Mononuclear cell (primary cell): ENCODE measurements around the gene ADGRA1. TPM values are rescaled to one million over a fixed set of nuclear protein-coding genes. Genes with fewer than 3 reads are reported as not detected.

Experiments used
- H3K27me3 ChIP-seq: 2 replicates; pipeline ENCODE4 v1.6.0; 2011; ENCODE audit warnings: low read length, control low read depth; ENCODE audit not compliant: insufficient read depth
- H3K4me1 ChIP-seq: 2 replicates; pipeline ENCODE4 v1.5.1; 2011; ENCODE audit warnings: mild to moderate bottlenecking, low read length, control low read depth; ENCODE audit not compliant: insufficient read depth
- H3K4me3 ChIP-seq: 2 replicates; pipeline ENCODE4 v1.5.1; 2011; ENCODE audit warnings: mild to moderate bottlenecking, low read length, moderate library complexity
- H3K9me3 ChIP-seq: 2 replicates; pipeline ENCODE4 v1.5.1; 2011; ENCODE audit warnings: low read depth, mild to moderate bottlenecking, control low read depth, low read length
- total RNA-seq: library from RNA; depleted of rRNA; stranded (reverse); fragments of >200 nt; gene quantifications from one replicate; pipeline ENCODE4 v1.2.3, GENCODE V29; 2012

Gene ADGRA1
- total RNA-seq, 1 donor: not detected

DNA sequence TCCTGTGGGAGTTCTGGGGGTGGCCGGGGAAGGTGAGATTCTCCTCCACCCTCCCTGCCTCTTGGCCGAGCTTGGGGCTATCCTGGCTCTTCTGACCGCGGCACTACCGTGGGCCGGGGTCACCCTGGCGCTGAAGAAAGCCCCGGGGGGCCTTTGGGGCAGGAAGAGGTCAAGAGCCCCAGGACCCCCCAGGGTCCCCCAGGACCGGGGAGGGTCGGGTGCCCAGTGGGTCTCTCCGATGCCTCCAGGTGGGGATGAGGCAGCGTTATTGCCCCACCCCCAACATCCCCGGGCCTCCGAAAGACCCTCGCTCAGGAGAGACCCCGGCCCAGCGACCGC is 71.9 kb downstream of the ADGRA1 start:
- Histone ChIP-seq H3K27me3 (peaks cover 23% of the 10 kb centered on the region), H3K9me3 (no peaks in the 10 kb centered on the region), H3K4me3 (no peak overlapping the region), H3K4me1 (peaks cover 6% of the 10 kb centered on the region)

DNA sequence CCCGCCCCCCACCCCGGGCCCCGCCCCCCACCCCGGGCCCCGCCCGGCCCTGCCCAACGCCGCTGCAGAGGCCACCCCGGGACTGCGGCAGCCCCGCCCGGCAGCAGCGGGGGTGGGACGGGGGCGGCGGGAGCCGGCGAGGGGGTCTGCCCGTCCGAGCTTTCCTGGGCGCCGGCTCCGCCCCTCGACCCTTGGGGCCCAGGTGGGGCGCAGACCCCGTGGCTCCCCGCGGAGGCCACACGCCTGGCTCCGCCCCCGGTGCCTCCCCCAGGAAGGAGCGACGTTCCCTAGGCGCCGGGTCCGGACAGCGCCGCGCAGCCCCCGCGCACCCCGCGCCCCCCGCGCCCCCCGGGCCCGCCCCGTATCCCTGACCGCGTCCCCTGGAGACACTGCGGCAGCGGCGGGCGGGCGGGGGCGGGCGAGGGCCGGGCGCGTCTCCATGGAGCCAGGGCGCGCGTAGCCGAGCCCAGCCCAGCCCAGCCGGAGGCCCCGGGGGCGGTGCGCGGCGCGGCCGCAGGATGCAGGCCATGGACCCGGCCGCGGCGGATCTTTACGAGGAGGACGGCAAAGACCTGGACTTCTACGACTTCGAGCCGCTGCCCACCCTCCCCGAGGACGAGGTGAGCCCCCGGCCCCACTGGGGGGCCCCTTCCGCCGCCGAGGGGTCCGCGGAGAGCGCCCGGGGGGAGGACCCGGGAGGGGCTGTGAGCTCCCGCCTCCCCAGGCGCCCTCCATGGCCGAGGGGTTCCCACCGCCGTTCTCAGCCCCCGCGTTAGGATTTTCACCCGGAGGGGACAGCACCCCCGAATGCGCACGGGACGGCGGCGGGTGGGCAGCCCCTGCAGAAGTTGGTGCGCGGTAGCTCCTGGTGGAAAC is 72.5 kb downstream of the ADGRA1 start, which contains the start of gene KNDC1:
KNDC1 (plus strand) TSS at position 270 of the 876 bp plus-strand sequence; CDS start at position 519, 249 bp downstream.
- H3K4me3 ChIP-seq: peak within 1 kb of the TSS; percentile 13
- H3K9me3 ChIP-seq: no peaks in the 10 kb centered on the region
- peaks cover 23% of the 10 kb centered on the region for H3K27me3 ChIP-seq
- peaks cover 6% of the 10 kb centered on the region for H3K4me1 ChIP-seq

DNA sequence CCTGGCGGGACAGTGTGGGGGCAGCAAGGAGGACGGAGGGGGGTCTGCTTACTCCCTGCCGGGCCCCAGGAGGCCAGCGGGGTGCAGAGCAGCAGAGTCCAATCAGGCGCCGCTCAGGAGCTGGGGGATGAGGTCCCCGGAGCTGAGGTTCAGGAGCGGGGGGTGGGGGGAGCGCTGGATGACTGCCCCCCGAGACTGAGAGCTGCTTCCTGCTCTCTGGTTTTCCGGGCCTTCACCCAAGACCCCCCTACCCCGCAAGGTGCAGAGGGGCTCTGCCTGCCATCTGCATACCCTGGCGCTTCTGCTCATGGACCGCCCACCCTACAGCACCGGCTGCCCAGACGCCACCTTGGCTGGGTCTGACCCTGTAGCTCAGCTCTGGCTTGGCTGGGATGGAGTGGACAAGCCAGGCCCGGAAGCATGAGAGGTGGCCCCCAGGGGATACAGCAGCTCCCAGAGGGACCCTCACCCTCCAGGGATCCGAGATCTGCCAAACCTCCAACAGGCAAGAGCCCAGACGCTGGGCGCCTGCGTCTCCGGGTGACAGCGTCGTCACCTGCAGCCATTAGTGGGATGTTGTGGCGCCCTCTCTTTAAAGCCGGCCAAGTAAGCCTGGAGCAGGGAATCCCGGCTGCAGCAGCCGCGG is 73.2 kb downstream of the ADGRA1 start:
- H3K9me3 ChIP-seq: no peaks in the 10 kb centered on the region
- H3K27me3 ChIP-seq: peaks cover 23% of the 10 kb centered on the region
- peak overlapping the region; percentile 13 for H3K4me3 ChIP-seq
- peaks cover 6% of the 10 kb centered on the region for H3K4me1 ChIP-seq

DNA sequence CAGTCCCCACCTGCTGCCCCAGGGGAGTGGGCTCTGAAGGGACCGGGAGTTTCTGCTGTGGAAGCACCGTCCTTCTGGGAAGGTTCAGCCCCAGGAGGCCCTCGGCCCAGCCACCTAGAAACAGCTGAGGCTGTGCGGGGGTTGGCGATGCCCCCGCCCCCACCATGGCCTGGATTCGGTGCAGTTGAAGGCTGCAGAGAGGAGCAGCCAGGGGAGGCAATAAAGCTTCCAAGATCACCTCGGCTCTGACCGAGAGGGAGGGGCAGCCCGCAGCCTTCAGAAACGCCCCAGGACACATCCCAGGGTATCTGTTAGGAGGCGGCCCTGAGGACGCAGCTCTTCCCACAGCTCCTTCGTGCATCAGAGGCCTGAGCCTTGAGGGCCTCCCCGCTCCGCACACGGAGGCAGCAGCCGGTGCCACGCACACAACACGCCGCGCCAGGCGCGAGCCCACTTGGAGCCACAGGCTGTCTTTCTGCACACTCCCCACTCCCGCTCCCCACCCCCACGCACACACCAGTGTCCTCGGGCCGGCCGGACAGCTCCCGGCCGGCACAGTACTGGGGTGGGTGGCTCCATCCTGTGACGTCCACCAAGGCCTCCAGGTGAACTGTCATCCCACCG is 73.9 kb downstream of the ADGRA1 start:
- Histone ChIP-seq H3K27me3 (peaks cover 23% of the 10 kb centered on the region), H3K9me3 (no peaks in the 10 kb centered on the region), H3K4me3 (no peak overlapping the region), H3K4me1 (peaks cover 6% of the 10 kb centered on the region)

DNA sequence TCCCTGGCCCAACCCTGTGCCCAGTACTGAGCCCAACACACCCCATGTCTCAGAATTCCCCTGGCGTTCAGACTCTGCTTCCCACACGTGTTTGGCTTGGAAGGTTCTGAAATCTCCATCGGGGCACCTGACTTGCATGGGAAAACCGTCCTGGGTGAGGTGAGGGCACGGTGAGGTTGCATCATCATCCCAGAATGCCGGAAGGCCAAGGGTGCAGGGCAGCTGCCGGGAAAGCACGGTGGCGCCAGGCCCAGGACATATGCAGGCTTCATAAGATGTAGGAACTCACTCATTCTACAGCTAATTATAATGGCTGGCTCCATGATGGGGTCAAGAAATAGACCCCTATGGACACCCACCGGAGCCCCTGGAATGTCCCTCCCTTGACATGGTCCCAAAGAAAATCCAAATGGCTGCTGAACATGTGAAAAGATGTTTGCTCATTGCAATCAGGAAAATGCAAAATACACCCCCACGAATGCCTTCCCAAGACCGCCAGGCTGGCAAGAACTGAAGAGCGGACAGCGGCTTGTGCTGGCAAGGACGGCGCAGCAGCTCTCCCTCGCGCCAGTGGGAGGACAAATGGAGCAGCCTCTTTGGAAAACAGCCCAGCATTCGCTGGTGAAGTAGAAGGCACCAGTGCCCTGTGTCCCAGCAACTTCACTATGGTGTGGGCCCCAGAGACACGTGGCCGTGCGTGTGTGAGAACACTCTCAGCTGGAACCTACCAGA is 74.6 kb downstream of the ADGRA1 start:
- H3K27me3 ChIP-seq: peaks cover 23% of the 10 kb centered on the region

DNA sequence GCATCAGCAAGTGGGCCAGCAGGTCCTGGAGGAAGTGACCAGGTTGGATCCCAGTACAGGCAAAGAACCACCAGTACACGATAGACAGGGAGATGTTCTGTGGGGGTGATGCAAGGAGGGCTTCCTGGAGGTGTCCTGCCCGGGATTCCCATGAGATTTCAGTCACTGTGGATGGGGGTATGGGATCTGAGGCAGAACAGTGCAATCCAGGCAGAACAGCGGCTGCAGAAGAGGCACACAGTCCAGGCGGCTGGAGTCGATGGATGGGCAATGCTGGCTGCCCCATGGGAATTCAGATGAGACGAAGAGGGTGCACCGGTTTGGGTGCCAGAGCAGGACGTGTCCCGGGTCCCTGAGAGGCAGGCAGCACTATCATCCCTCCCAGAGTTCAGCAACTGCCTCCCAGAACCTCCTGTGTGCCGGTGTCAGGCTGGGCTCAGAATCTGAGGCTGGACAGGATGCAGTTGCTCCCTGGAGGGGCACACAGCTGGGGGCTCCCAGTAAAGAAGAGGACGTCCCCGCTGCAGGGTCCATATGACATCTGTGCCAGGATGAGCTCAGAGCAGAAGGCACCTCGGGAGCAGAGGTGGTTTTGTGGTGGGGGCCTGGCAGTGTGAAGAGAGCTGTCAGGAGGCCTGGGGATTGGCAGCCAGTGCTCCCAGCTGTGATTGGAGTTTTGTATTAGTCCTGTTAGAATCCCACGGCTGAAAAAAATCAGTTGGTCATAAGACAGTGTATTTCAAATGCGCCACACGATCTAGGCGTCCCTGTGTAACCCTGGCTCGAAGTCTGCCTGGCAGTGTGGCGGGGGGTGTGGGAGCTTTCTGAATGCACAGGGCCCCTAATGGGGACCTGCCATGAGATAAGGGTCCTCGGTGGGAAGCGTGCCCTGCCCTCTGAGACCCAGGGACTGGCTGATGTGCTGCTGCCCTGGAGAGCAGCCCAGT is 75.5 kb downstream of the ADGRA1 start:
- H3K4me1 ChIP-seq: peaks cover 6% of the 10 kb centered on the region
- no peak overlapping the region for H3K4me3 ChIP-seq
- no peaks in the 10 kb centered on the region for H3K9me3 ChIP-seq
- peaks cover 23% of the 10 kb centered on the region for H3K27me3 ChIP-seq

More for the DNA sequence above, 74.6 kb downstream of the ADGRA1 start:
- H3K9me3 ChIP-seq: no peaks in the 10 kb centered on the region
- H3K4me1 ChIP-seq: peaks cover 6% of the 10 kb centered on the region
- H3K4me3 ChIP-seq: no peak overlapping the region

DNA sequence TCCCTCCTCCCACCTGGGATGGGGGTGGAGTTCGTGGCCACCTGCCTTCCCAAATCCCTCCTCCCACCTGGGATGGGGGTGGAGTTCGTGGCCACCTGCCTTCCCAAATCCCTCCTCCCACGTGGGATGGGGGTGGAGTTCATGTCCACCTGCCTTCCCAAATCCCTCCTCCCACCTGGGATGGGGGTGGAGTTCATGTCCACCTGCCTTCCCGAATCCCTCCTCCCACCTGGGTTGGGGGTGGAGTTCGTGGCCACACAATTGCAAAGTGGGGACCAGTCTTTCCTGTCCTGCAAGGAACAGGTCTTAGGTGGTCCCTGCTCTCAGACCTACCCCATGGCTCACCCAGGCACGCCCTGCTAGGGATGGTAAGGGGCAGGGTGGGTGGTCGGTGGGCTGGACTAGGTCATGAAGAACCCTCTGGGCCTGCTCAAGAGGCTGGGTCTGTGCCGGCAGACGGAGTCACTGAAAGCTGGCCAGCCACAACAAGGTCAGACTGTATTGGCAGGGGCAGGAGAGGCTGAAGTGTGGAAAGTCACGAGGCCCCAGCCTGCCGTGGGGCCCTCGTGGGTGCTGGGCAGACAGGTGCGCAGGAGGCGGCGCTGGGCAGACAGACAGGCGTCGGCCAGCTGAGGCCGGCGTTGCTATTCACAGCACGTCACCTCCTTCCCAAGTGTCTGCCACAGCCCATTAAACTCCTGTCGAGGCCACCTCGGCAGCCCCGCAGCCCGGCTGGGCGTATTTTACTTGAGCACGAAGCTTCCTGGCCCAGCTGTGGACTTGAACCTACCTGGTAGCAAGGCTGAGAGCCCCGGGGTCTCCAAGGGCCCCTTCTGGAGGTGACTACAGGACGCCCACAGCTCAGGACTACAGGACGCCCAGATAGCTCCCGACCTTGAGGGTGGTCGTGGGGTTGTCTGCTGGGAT is 76.4 kb downstream of the ADGRA1 start:
- peaks cover 6% of the 10 kb centered on the region for H3K4me1 ChIP-seq
- H3K4me3 ChIP-seq: no peak overlapping the region
- peaks cover 23% of the 10 kb centered on the region for H3K27me3 ChIP-seq
- H3K9me3 ChIP-seq: no peaks in the 10 kb centered on the region

DNA sequence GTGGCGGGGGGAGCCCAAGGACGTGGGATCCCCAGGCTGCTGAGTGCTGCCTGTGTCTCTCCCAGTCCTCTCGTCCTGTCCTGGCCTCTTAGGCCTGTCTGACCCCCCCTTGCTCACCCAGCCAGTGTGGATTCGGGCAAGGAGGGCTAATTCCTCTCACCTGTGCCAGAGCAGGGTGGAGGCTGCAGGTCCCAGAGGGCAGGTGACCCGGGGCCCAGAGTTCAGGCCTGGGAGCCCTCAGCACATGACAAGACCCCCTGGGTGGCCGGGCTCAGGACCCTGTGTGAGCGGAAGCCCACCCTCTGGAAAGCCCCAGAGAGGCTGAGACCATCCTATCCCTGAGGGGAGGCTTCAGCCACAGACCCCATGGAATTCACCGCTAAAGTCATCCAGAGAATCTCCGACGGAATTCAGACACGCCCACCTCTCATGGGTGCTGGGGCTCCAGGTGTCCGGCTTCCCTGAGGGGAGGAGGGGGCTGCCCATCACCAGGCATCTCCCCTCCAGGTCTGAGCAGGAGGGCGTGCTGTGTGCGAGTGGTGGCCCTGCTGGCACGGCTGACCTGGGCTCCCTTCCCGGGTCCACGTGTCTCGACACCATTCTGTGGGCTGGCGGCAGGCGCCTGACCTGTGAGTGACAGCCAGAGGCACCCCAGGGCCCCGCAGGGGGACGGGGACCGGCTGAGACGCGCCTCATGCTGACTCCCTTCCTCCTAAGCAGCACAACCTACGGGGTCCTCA is 77.3 kb downstream of the ADGRA1 start:
- Histone ChIP-seq H3K27me3 (peaks cover 19% of the 10 kb centered on the region), H3K4me3 (no peak overlapping the region), H3K9me3 (no peaks in the 10 kb centered on the region), H3K4me1 (peaks cover 6% of the 10 kb centered on the region)

DNA sequence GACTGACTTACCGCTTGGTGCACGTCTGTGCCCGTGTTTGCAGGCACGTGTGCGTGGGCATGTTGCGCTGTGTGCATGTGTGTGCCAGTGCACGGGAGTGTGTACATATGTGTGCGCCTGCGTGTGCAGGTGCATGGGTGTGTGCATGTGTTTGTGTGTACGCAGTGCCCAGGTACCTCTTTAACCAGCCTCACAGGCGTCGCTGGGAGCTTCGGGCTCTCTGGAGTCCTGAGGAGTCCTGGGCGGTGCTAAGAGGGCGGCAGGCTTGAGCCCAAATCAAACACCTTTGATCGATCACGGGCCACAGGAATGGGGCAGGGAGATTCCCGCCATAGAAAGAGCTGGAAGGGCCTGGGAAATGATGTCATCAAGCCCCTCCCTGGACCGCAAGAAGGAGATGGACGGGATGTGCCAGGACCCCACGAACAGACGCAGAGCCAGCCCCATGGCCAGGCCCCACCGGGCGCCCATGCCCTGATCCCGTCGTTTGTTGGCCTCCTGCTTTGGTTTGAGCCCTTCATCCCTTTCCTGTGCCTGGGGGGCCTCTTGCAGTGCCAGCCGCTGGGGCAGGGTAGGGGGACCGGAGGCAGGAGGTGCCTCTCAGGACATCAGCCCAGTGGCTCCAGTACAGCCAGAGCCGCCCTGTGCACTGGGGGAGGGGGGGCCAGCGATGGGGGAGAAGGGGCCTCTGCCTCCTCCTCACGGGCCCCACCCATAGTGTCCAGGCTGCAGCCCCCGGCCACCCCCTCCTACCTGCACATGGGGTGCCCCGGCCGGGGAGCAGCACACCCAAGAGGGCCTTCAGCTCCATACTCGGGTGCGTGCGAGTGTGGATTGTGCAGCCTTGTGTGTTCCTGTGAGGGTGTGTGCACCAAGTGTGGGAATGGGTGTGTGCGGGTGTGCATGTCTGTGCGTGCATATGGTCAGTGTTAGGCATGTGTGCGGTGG is 78.1 kb downstream of the ADGRA1 start:
- Histone ChIP-seq H3K9me3 (no peaks in the 10 kb centered on the region), H3K4me1 (peaks cover 5% of the 10 kb centered on the region), H3K4me3 (no peak overlapping the region), H3K27me3 (peaks cover 15% of the 10 kb centered on the region)

DNA sequence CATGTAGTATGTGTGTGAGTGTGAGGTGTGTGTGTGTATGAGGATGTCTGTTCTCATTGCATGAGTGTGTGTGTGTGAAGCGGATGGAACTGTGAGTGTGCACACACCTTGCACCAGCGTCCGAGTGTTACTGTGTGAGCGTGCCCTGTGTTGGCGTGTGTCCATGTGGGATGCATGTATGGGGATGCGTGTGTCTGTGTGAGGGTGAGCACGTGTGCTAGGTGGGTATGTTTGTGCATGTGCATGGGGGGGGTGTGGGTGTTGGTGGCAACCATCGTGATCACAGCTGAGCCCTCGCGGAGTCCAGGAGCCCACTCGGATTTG is 78.7 kb downstream of the ADGRA1 start:
- Histone ChIP-seq H3K4me1 (no peaks in the 10 kb centered on the region), H3K4me3 (no peak overlapping the region), H3K27me3 (peaks cover 8% of the 10 kb centered on the region), H3K9me3 (no peaks in the 10 kb centered on the region)

DNA sequence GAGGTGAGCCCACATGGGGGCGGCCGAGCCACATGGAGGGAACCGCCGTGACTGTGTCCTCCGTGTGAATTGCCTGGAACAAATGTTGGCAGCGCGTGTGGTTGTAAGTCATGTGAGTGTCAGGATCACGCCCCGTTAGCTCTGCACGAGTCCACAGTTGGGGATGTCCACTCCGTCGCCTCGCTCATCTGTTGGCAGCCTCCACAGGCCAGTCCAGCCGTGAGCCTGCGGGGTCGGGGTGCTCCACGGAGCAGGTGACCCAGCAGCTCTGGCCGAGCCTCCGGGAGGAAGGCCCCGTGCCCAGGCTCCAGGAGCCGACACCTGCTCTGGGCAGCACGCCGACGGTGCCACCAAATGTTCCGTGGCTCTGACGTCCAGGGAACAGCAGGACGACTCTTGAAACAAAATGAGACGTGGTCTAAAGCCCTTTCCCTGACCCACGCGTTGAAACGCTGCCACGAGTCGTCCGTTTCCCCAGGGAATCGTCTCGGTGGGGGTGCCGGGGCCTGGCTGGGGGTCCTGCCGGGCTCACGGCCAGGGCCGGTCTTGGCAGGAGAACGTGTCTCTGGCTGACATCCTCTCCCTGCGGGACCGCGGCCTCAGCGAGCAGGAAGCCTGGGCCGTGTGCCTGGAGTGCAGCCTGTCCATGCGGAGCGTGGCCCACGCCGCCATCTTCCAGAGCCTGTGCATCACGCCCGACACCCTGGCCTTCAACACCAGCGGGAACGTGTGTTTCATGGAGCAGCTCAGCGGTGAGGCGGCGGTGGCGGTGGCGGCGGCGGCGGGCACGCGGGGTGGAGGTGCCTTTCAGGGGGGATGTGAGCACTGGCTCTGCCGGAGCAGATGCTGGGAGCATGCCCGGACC is 79.3 kb downstream of the ADGRA1 start:
- H3K9me3 ChIP-seq: no peaks in the 10 kb centered on the region
- no peak overlapping the region for H3K4me3 ChIP-seq
- H3K27me3 ChIP-seq: peaks cover 2% of the 10 kb centered on the region
- H3K4me1 ChIP-seq: no peaks in the 10 kb centered on the region
